HCT116 (cell line): ENCODE measurements around the gene LSP1. TPM values are rescaled to one million over a fixed set of nuclear protein-coding genes. Genes with fewer than 3 reads are reported as not detected.

Experiments used
- ATAC-seq: fragments of 200-7000 bp; cut with Tn5 transposase; 2 replicates; pipeline ENCODE4 v1.9.1; 2020; ENCODE audit warnings: mild to moderate bottlenecking, moderate library complexity
- BruUV-seq: library from RNA; stranded (reverse); fragments of 400-500 nt; replicated peaks from 2 replicates; lab custom pipeline; 2021; lab: Mats Ljungman, UMichigan
- CTCF ChIA-PET: fragments of 300-600 bp; sonication (Branson Sonifier 250); formaldehyde crosslinking; loops from one replicate; lab custom pipeline; 2021; ENCODE audit warnings: antibody characterized with exemption; lab: Charles Lee
- POLR2A ChIA-PET: fragments of 300-600, 350-600 bp; sonication (Branson Sonifier 250); formaldehyde crosslinking; loops from one replicate; lab custom pipeline; 2021; ENCODE audit warnings: antibody characterized with exemption; lab: Charles Lee
- RAD21 ChIA-PET, 2 experiments: fragments of 300-600 bp; sonication (Branson Sonifier 250); formaldehyde crosslinking; loops; one replicate each; lab custom pipeline; 2023; ENCODE audit warnings: low total read pairs in 2 of 2; ENCODE audit not compliant: uncharacterized antibody in 2 of 2, unreplicated experiment in 2 of 2, low non-redundant PET in 1 of 2; lab: Charles Lee
- DNase-seq: peaks from one replicate; pipeline ENCODE4 v3.0.0-alpha.2; 2010; ENCODE audit warnings: low read depth, low spot score
- H2AFZ ChIP-seq: fragments of 200-600 bp; shearing (Covaris generic), sonication (generic); 2 replicates; pipeline ENCODE4 v1.6.1; 2017; ENCODE audit warnings: low read depth, mixed run types, mixed read lengths, antibody characterized with exemption, low read length; ENCODE audit not compliant: poor library complexity, severe bottlenecking
- H3K27ac ChIP-seq: 2 replicates; pipeline ENCODE4 v1.5.1; 2012; ENCODE audit warnings: low read depth, low read length
- H3K27me3 ChIP-seq: fragments of 200-600 bp; sonication (generic); 2 replicates; pipeline ENCODE4 v1.6.1; 2016; ENCODE audit warnings: mixed run types, low read length, mixed read lengths; ENCODE audit not compliant: insufficient read depth
- H3K36me3 ChIP-seq, 2 experiments: fragments of 200-500 bp in 1 of 2; fragments of 200-600 bp in 1 of 2; sonication (Bioruptor generic) in 1 of 2; sonication (generic) in 1 of 2; 2 replicates each; pipeline versions ENCODE4 v1.5.1 to v1.6.1; 2014 to 2016; ENCODE audit warnings: low read length in 2 of 2, inconsistent platforms in 1 of 2, mixed read lengths in 1 of 2, mixed run types in 1 of 2; ENCODE audit not compliant: insufficient read depth in 2 of 2, control insufficient read depth in 1 of 2
- H3K4me1 ChIP-seq, 2 experiments: fragments of 200-600 bp in 1 of 2; sonication (generic) in 1 of 2; 2 replicates each; pipeline versions ENCODE4 v1.5.1 to v1.6.1; 2012 to 2017; ENCODE audit warnings: low read length in 2 of 2, inconsistent platforms in 1 of 2, mild to moderate bottlenecking in 1 of 2, mixed read lengths in 1 of 2, mixed run types in 1 of 2, moderate library complexity in 1 of 2; ENCODE audit not compliant: insufficient read depth in 2 of 2, control insufficient read depth in 1 of 2
- H3K4me2 ChIP-seq: fragments of 200-600 bp; sonication (generic); 2 replicates; pipeline ENCODE4 v1.6.1; 2017; ENCODE audit warnings: mixed run types, low read length, mixed read lengths
- H3K4me3 ChIP-seq, 2 experiments: fragments of 200-600 bp in 1 of 2; sonication (generic) in 1 of 2; replicated peaks in 1 of 2; 2 replicates each; pipeline ENCODE4 v1.5.1; 2011 to 2016; ENCODE audit warnings: low read length in 2 of 2, control low read depth in 1 of 2, low read depth in 1 of 2, mild to moderate bottlenecking in 1 of 2, mixed read lengths in 1 of 2, mixed run types in 1 of 2
- H3K79me2 ChIP-seq: fragments of 200-600 bp; sonication (generic); 2 replicates; pipeline ENCODE4 v1.6.1; 2017; ENCODE audit warnings: mild to moderate bottlenecking, mixed run types, low read length, moderate library complexity, mixed read lengths; ENCODE audit not compliant: insufficient read depth
- H3K9ac ChIP-seq: fragments of 200-600 bp; sonication (generic); 2 replicates; pipeline ENCODE4 v1.6.1; 2016; ENCODE audit warnings: low read length, mixed read lengths
- H3K9me2 ChIP-seq: fragments of 200-600 bp; sonication (generic), shearing (Covaris generic); 2 replicates; pipeline ENCODE4 v1.6.1; 2017; ENCODE audit warnings: mixed run types, mild to moderate bottlenecking, moderate library complexity; ENCODE audit not compliant: insufficient read depth
- H3K9me3 ChIP-seq, 2 experiments: fragments of 200-500 bp in 1 of 2; fragments of 200-600 bp in 1 of 2; sonication (Bioruptor generic) in 1 of 2; sonication (generic) in 1 of 2; 2 replicates each; pipeline ENCODE4 v1.6.1; 2014 to 2017; ENCODE audit warnings: low read length in 2 of 2, mixed read lengths in 2 of 2, inconsistent platforms in 1 of 2, low read depth in 1 of 2, mild to moderate bottlenecking in 1 of 2, mixed run types in 1 of 2, moderate library complexity in 1 of 2; ENCODE audit not compliant: control insufficient read depth in 1 of 2, insufficient read depth in 1 of 2
- H4K20me1 ChIP-seq: fragments of 200-600 bp; sonication (generic), shearing (Covaris generic); 2 replicates; pipeline ENCODE4 v1.6.1; 2017; ENCODE audit warnings: mixed run types, mild to moderate bottlenecking, moderate library complexity; ENCODE audit not compliant: insufficient read depth
- ATF3 ChIP-seq: IDR thresholded peaks from 2 replicates; pipeline ENCODE4 v1.6.1; 2012
- ELF1 ChIP-seq: IDR thresholded peaks from 2 replicates; pipeline ENCODE4 v1.6.1; 2012; ENCODE audit warnings: low read depth, borderline replicate concordance
- EZH2 ChIP-seq: fragments of 200-600 bp; sonication (generic); IDR thresholded peaks from 2 replicates; pipeline ENCODE4 v1.6.1; 2017; ENCODE audit warnings: antibody characterized with exemption, mixed run types
- POLR2AphosphoS5 ChIP-seq: IDR thresholded peaks from 2 replicates; pipeline ENCODE4 v1.6.1; 2011; ENCODE audit warnings: mild to moderate bottlenecking, low read depth, low read length, moderate library complexity
- REST ChIP-seq: IDR thresholded peaks from 2 replicates; pipeline ENCODE4 v1.6.1; 2012; ENCODE audit warnings: low read depth
- SIN3A ChIP-seq: IDR thresholded peaks from 2 replicates; pipeline ENCODE4 v1.6.1; 2012; ENCODE audit warnings: low read depth
- SP1 ChIP-seq: IDR thresholded peaks from 2 replicates; pipeline ENCODE4 v1.6.1; 2012; ENCODE audit warnings: low read depth
- SRF ChIP-seq: IDR thresholded peaks from 2 replicates; pipeline ENCODE4 v1.6.1; 2012; ENCODE audit warnings: low read depth
- TCF7L2 ChIP-seq: IDR thresholded peaks from 2 replicates; pipeline ENCODE4 v1.7.0; 2011; ENCODE audit warnings: borderline replicate concordance, inconsistent platforms; ENCODE audit not compliant: insufficient read depth, insufficient read length; ENCODE audit errors: extremely low read depth
- YY1 ChIP-seq: IDR thresholded peaks from 2 replicates; pipeline ENCODE4 v1.6.1; 2011; ENCODE audit warnings: low read length, low read depth, moderate library complexity, mild to moderate bottlenecking; ENCODE audit not compliant: insufficient replicate concordance; ENCODE audit errors: extremely low read depth
- ZBTB33 ChIP-seq: IDR thresholded peaks from 2 replicates; pipeline ENCODE4 v1.6.1; 2011; ENCODE audit warnings: mild to moderate bottlenecking, low read length, moderate library complexity; ENCODE audit not compliant: insufficient replicate concordance; ENCODE audit errors: extremely low read depth
- ZFX ChIP-seq: fragments of 450-650 bp; IDR thresholded peaks from 2 replicates; pipeline ENCODE4 v1.6.1; 2017
- intact Hi-C: fragments of 100-400 bp; cut with micrococcal nuclease; formaldehyde crosslinking; loops from 2 replicates; pipeline ENCODE4 v1.10.0; 2022
- total RNA-seq: library from RNA; stranded (reverse); gene quantifications from one replicate; pipeline ENCODE4 v1.2.1, GENCODE V29; 2021; ENCODE audit not compliant: unreplicated experiment
- TF ChIP-seq, protein P1 (sequence below), 3 experiments: fragments of 200-600 bp in 1 of 3; sonication (generic) in 1 of 3; IDR thresholded peaks in 2 of 3; conservative IDR thresholded peaks in 1 of 3; 2 replicates each; pipeline ENCODE4 v1.5.1; 2012 to 2017; ENCODE audit warnings: low read depth in 2 of 3, low read length in 2 of 3, antibody characterized with exemption in 1 of 3, borderline replicate concordance in 1 of 3, control low read depth in 1 of 3, mild to moderate bottlenecking in 1 of 3, mixed read lengths in 1 of 3, mixed run types in 1 of 3, moderate library complexity in 1 of 3; ENCODE audit not compliant: insufficient read depth in 1 of 3

Gene LSP1
- total RNA-seq, 1 experiment from 2014 or later: 1.3 TPM

DNA sequence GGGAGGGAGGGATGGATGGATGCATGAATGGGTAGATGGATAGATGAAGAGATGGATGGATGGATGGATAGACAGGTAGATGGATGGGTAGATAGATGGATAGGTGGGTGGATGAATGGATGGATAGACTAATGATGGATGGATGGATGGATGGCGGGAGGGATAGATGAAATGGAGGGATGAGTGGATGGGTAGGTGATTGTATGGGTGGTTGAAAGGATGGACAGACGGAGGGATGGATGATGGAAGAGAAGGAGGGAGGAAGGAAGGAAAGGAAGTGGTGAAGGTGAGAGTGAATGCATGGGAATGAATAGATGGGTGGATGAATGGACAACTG is 62.9 kb downstream of the LSP1 start (continued):
- TF ChIP-seq REST: no peak
- TF ChIP-seq, all 23 proteins: peak for 0

GRCh38 chr11:1916132-1916985 is 63.5 kb downstream of the LSP1 start:
- BruUV-seq: no TSS peak
- no peak overlapping the region for H2AFZ ChIP-seq
- H3K4me1 ChIP-seq: no peaks in the 10 kb centered on the region
- H3K36me3 ChIP-seq: no peaks in the 10 kb centered on the region
- H3K4me2 ChIP-seq: no peak overlapping the region
- H3K9ac ChIP-seq: no peak overlapping the region
- no peaks in the 10 kb centered on the region for H3K27me3 ChIP-seq
- ChIA-PET POLR2A (no interaction called here), RAD21 (no interaction called here), CTCF (interaction anchor here (0.6 to 1.7 kb wide), 2 partner anchors 11 to 34 kb away, joined by 3 to 7 read pairs; no protein-coding TSS in a partner anchor)
- no peak for DNase-seq
- no peak overlapping the region for H3K27ac ChIP-seq
- TF ChIP-seq SRF (no peak), ATF3 (no peak), TCF7L2 (no peak), YY1 (no peak), POLR2AphosphoS5 (no peak), SIN3A (no peak), ZFX (no peak), ELF1 (no peak), SP1 (no peak), EZH2 (no peak), ZBTB33 (no peak)
- TF ChIP-seq, protein P1, sequence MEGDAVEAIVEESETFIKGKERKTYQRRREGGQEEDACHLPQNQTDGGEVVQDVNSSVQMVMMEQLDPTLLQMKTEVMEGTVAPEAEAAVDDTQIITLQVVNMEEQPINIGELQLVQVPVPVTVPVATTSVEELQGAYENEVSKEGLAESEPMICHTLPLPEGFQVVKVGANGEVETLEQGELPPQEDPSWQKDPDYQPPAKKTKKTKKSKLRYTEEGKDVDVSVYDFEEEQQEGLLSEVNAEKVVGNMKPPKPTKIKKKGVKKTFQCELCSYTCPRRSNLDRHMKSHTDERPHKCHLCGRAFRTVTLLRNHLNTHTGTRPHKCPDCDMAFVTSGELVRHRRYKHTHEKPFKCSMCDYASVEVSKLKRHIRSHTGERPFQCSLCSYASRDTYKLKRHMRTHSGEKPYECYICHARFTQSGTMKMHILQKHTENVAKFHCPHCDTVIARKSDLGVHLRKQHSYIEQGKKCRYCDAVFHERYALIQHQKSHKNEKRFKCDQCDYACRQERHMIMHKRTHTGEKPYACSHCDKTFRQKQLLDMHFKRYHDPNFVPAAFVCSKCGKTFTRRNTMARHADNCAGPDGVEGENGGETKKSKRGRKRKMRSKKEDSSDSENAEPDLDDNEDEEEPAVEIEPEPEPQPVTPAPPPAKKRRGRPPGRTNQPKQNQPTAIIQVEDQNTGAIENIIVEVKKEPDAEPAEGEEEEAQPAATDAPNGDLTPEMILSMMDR (IDR thresholded peaks at IDR 0.05 in 2 of 3, conservative IDR thresholded peaks at IDR 0.05 in 1 of 3; ENCODE audit: borderline replicate concordance in 1 of 3, insufficient read depth in 1 of 3, low read depth in 2 of 3, low read length in 2 of 3): no peak
- H4K20me1 ChIP-seq: no peaks in the 10 kb centered on the region
- no peak overlapping the region for H3K4me3 ChIP-seq
- no peaks in the 10 kb centered on the region for H3K79me2 ChIP-seq
- no peak for ATAC-seq
- H3K9me3 ChIP-seq: no peaks in the 10 kb centered on the region
- intact Hi-C loops: loop anchor here (5.0 kb wide), 1 partner anchor 34 kb away; no protein-coding TSS in a partner anchor
- H3K9me2 ChIP-seq: no peaks in the 10 kb centered on the region
